Left colon (tissue), 2 donors: ENCODE results near the gene PDE8A. TPM values are rescaled to one million over a fixed set of nuclear protein-coding genes. Genes with fewer than 3 reads are reported as not detected.
"Not testable (repeated sequence)": the region's sequence is repeated elsewhere in the genome, so short reads cannot be mapped to it uniquely, and the experiment has no call there.

Experiments used
- ATAC-seq: fragments of 200-7000 bp; cut with Tn5 transposase; one replicate; pipeline ENCODE4 v1.9.1; 2020; ENCODE audit warnings: mild to moderate bottlenecking, moderate library complexity
- DNase-seq, 2 donors: peaks; one replicate each; pipeline ENCODE4 v3.0.0-alpha.2; 2020
- intact Hi-C, 2 donors: fragments of 100-400 bp; cut with DNase I in 1 of 2; cut with micrococcal nuclease in 1 of 2; formaldehyde crosslinking; loops; one replicate each; pipeline versions ENCODE4 v1.11.2 to v1.14.0; 2022; cut with DNase I, micrococcal nuclease
- total RNA-seq, 2 donors: library from RNA; stranded (reverse); fragmentation: NEBNext Ultra II Directional; extraction: Animal tissue kit (Norgen Biotek cat#: 25700); gene quantifications; one replicate each; pipeline ENCODE4 v1.2.1, GENCODE V29; 2021
- donor health status: DM: no; HTN: no; CAD: no.
- donor health status: DM: yes; HTN: yes; CAD: no.

PDE8A gene
- total RNA-seq, 2 donors from 2014 or later: 93.7 to 99.8 TPM

DNA sequence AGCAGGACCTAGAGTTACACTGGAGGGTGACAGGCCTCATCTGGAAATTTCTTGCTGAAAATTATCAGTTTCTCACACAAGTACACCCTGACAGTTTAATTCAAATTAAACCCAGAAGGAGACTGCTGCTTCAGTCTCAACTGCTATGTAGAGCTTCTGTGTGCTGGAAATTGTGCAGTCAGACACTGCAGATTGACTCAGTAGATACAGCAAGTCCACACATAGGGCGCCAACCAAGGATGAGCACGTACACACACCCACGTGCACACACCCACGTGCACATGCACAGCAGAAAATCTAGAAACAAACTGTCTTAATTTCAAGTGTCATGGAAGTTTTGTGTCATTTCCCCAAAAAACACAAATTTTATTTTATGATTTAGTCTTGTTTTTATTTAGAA lies 192.9 kb downstream of the PDE8A start:
- ATAC-seq (no peak), DNase-seq (no peak)
- intact Hi-C loops: no loop called here

DNA sequence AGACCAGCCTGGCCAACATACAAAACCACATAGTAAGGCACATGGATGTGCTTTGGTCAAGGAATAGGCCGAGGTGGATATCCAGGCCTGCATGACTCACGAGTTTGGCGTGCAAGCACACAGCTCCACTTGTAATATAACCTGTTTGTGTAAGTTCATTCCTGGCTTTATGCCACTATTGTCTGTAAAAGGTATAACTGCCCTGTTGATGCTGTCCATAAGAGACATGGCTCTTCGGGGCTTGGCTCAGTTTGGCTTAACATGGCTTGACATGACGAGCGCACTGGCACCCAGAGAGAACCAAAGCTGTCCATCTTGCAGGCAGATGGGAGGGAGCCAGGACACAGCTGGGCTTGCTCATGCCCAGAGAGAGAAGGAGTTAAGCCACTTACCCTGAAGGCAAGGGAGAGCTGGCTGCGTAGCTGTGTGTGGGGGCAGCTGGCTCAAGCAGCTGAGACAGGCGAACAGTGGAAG lies 195.4 kb downstream of the PDE8A start:
- ATAC-seq (peak; percentile 78), DNase-seq (peak; percentile 28 to 62)
- intact Hi-C loops: not testable (repeated sequence)

DNA sequence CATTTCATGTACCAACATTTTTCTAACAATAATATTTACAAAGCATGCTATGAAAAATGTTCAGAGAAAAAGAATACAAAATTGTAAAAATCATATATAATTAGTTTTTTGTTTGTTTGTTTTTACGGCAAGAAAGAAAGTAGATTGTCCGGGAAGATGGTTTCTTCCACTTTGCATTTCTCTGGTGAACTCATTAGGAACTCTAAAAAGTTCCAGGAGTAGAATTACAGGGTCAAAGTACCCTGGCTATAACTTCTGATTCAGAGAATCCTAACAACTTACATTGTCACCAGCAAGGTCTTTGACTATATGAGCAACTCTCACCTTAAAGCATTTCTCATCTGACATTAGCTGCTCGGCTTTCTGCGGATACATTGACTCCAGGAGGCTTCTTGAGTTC lies 196.7 kb downstream of the PDE8A start:
- no peak for DNase-seq
- peak; percentile 71 for ATAC-seq
- intact Hi-C loops: no loop called here

DNA sequence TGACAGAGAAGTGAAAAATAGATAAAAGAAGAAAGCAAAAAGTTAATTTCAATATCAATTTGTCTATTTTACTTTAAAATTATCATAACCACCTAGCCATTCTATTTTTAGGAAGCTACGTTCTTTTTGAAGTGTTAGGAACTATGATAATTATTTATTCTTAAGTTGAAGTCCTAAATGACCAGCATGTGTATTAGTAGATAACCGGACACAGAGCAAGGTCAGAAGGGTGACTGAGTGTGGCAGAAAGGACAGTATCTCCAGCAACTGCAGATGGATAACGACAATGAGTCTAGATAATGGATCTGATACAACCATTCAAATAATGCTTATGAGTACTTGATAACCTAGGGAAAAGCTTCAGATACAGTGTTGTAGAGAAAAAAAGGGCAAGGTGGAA lies 198.0 kb downstream of the PDE8A start:
- DNase-seq: no peak
- no peak for ATAC-seq
- intact Hi-C loops: no loop called here

DNA sequence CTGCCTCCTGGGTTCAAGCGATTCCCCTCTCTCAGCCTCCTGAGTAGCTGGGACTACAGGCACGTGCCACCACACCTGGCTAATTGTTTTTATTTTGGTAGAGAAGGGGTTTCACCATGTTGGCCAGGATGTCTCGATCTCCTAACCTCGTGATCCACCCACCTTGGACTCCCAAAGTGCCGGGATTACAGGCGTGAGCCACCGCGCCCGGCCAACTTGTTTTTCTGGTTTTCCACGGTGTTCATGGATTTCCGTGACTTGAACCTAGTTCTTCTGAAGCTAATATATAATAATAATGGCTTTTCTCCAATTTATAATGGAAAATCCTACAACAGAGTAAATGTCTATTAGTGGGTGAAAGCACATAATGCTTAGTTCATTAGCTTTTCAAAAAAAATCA lies 203.7 kb downstream of the PDE8A start:
- intact Hi-C loops, DNase-seq, ATAC-seq: not testable (repeated sequence)

DNA sequence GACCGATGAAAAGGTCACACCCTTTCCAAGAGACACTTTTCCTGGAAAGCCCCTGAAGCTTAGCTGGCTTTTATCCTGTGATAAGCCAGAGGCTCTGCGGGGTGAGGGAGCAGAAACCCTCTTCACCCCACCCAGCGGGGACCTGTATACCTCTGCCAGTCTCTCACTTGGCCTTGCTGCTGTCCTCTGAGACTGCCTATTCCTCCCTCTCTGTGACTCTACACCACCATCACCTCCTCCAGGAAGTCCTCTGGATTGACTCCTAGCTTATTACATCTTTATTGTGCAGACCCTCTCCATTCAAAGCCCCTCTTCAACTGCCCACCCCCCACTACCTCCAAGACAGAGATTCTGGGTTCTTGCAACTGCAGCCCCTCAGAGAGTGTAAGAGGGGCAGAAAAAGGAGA lies 206.5 kb downstream of the PDE8A start:
- ATAC-seq, intact Hi-C loops, DNase-seq: not testable (repeated sequence)

Other genes starting within 250 kb of the PDE8A start
- 10 to 100 TPM; 24.3 to 29.7 TPM for gene ZNF592, start 233.3 kb upstream of the PDE8A start, total RNA-seq
- 1 to 10 TPM; 1.0 to 1.1 TPM for gene ALPK3, start 164.5 kb upstream of the PDE8A start, total RNA-seq
- gene SLC28A1, start 97.2 kb upstream of the PDE8A start, total RNA-seq: not detected